Anterior cingulate cortex (tissue), 58 donors: ENCODE results near the gene GABRR2.
"Not testable (repeated sequence)": the region's sequence is repeated elsewhere in the genome, so short reads cannot be mapped to it uniquely, and the experiment has no call there.

Experiments
- DNase-seq, 58 donors: peaks; one replicate each; lab custom pipeline; 2025; lab: John Stamatoyannopoulos, UW

Gene GABRR2

DNA sequence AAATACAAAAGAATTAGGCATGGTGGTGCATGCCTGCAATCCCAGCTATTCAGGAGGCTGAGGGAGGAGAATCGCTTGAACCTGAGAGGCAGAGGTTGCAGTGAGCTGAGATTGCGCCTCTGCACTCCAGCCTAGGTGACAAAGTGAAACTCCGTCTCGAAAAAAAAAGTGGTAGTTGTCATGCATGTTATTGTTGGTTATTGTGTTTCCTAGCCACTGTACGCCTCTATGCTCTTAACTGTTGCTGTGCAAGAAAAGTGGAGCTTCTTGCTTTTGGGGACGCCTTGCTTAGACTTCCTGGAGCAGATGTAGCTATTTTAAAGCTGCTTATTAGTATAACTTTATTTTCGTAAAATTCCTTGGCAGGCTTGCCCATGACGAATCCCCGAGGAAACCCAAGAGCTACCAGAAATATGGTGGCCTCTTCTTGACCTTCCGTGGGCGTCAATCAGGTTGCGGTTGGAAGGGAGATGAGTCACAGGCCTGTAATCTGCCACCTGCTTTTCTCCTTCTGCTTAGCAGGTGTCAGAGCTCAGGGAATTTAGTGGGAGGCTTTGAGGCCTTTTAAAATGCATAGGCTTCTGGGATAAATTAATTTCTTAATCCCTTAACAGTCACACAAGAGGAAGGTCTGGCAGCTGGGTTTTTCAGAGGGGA is 17.3 kb downstream of the GABRR2 start:
- DNase-seq, result peak in 6 of 58 donors; percentile 10 to 50 (median 37)

DNA sequence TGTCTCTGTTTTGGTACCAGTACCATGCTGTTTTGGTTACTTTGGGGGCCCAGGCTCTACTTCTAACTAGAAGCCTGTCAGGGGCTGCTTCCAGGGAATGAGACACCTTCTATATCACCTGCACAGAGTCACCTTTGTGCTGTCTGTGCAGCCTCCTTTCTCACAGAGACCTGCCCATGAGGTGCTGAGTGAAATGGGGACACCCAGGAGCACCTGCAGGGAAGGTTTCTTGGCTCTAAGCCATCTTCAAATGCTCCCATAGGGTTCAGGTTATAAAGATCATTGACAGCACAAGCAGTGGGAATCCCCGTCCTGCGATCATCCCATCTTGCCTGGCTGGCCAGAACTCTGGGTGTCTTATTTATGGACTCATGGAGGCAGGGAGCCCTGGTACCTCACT is 19.1 kb downstream of the GABRR2 start:
- no peak for DNase-seq

DNA sequence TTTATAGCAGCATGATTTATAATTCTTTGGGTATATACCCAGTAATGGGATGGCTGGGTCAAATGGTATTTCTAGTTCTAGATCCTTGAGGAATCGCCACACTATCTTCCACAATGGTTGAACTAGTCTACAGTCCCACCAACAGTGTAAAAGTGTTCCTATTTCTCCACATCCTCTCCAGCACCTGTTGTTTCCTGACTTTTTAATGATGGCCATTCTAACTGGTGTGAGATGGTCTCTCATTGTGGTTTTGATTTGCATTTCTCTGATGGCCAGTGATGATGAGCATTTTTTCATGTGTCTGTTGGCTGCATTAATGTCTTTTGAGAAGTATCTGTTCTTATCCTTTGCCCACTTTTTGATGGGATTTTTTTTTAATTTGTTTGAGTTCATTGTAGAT is 20.0 kb downstream of the GABRR2 start:
- not testable (repeated sequence) for DNase-seq

DNA sequence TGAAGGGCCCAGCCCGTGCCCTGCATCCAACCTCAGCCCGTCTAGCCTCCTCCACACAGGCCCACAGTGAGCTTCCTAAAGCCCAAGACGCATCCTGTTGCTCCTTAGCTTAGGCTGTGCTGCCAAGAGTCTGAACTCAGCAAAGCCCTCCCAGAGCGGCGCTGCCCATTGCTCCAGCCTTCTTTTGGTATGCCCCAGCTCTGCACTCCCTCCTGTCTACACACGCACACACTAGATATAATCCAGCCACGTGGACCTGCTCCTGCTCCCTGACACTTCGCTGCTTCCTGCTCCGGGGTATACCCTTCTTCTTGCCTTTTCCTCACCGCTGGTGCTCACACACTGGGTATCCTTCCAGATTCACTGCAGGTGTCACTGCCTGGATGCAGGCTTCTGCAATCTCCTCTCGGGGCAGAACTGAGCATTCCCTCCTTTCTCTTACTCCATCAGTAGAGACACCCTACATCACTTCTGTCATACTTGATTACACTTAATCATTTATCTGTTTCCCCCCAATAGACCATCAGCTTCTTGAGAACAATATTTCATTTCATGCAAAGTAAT is 23.8 kb downstream of the GABRR2 start:
- DNase-seq, result no peak

DNA sequence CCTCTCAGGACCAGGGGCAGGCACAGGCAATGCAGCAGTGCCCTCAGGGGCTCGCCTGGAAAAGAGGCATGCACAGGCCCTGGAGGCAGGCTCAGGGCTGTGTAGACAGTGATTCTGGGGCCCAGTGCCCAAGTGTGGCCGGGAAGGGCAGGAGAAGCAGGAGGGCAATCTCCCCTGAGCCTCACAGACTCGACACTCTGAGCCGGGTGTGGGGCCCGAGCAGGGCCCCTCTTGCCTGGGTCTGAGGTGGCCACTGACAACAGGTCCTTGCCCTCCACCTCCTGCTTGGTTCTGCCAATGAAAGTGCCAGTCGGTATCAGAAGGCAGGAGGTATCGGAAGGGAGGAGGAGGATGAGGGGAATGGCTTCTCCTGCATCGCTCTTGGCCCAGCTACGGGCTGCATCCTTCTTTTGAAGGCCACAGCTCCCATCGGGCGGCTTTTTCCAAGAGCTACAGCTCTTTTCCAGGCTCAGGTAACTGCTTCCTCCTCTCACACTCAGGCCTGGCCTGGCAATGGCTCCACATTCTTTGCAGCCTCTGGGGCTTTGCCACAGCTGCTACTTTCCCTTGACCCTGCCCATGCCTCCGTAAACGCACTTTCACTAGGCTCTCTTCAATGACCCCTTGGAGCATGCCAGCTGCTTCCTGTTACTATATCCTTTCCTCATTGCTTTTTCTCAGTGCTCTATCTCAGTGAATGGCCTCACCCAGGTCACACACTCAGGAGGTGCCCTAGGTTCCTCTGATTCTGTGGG is 24.5 kb downstream of the GABRR2 start:
- DNase-seq, result no peak

DNA sequence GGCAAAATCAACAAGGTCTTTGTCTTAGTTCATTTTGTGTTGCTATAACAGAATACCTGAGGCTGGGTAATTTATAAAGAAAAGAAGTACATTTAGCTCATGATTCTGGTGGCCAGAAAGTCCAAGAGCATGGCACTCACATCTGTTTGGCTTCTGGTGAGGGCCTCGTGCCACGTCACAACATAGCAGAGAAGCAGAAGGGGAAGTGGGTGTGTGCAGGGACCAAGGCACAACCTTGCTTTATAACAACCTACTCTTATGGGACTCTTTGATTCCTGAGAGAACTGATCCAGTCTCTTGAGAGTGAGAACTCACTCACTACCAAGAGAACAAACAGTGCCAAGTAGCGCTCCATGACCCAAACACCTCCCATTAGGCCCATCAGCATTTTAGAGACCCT is 25.4 kb downstream of the GABRR2 start:
- no peak for DNase-seq

DNA sequence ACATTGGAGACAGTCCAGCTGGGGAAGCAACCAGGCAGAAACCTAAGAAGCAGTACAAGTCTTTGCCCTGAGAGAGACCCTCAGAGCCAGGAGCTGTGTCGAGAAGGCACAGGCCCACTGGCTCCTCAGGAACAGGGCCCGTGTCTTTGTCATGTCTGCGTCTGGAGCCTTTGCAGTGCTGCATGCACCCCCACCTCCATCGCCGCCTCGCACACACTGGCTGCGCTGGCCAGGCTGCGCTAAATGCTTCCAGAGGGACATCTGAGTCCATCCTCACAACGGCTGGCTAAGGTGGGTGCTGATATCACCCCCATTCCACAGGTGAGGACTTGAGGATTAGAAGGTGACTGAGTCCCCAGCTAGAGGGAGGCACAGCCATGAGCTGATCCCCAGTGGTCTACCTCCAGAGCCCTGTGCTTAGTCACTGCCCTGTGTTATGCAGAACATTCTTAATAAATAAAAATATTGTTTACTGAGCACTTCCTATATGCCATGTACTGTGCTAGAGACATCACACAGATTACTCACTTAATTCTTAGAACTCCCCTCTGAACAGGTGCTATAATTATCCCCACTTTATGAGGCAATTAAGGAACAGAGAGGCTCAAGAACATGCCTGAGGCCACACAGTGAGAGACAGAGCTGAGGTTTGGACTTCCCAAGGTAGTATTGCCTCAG is 27.6 kb downstream of the GABRR2 start:
- no peak for DNase-seq

DNA sequence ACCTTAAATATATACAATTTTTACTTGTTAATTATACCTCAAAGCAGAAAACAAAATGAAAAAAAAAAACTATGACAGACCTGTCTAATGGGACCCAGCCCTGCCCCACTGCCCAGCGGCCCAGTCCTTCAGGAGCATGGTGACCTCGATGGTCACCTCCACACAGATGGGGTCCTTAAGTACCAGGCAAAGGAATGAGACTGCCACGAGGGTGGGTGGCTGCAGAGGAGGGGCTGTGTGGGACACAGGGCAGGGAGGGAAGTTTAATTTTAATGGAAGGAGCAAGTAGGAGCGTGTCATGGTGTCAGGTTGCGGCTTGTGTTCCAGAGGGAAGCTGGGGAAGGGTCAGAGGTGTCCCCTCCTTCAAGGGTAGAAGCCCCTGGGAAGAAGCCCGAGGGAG is 28.6 kb downstream of the GABRR2 start:
- DNase-seq, result no peak

DNA sequence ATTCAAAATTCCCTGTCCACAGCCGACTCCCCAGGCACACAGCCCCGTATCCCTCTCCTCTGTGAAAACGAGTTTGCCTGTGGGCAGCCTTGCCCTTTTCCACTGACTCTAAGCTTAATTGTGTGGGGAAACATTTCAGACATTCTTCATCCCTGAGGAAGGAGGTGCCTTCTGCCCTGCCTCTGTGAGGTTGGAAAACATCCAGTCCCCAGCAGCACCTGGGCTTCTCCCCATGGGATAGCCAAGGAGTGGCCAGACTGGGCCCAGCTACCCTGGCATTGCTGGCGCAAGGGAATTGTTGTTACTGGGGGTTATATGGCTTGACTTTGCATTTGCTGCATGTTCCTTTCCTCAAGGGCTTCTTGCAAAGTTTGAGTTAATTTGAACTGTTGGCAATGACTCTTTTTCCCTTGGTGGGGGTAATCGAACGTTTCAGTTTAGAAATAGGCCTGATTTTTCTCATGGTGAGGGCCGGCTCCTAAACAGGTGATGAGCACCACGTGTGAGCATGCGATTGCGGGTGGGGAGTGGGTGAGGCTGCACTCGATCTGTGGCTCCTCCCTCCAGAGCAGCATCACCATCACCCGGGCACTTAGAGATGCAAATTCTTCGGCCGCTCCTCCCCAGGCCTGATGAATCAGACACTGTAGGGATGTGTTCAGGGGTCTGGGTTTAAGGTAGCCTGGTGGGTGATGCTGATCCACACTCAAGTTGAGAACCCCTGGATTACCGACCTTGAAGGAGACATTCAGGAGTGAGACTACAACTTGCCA is 29.9 kb downstream of the GABRR2 start:
- DNase-seq, result no peak

DNA sequence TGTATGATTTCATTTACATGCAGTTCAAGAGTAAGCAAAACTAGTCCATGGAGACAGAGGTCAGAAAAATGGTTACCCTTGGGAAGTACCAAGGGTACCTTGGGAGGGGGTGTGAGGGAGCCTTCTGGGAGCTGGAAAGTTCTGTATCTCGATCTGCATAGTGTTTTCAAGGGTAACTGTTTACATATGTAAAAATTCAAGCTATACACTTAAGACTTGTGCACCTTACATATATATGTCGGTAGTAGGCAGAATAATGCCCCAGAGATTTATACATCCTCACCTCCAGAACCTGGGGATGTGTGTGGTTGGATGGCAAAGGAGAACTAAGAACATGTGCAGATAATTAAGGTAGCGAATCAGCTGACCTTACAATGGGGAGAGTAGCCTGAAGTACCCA is 31.0 kb downstream of the GABRR2 start:
- no peak for DNase-seq

DNA sequence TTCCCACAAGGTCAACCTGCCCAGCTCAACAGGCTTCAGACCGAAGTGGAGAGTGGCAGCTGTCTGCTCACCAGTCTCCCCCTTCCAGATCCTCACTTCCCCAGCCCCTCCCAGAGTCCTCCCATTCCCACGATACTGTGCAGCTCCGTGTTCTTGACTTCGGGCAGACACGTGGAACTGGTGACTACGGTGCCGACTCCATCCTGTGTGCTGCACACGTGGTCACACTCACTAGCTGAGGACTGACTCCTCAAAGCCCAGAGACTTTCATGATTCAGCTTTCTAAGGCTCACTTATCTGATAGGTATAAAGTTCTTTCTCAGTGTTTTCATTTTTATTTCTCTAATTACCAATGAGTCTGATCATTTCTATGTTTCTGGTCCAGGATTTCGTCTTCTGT is 32.4 kb downstream of the GABRR2 start:
- no peak for DNase-seq

DNA sequence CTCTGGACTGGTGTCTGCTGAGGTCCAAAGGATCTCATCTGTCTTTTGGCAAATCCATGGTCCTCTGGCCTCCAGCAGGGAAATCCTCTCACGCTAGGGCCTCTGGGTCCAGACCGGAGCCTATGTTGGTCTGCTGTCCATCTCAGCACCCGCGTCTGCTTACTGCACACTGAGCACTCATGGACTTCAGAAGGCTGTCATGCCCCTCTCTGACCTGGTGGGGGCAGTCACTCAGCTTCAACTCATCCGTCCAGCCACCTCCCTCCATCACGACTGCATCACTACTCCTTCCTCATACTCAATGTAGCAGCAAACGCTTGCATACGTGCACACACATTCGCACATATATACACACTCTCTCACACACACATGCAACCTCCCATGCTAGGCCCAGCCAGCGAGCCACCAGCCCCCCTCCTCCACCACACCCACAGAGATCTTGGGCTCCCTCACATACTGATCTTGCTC is 33.3 kb downstream of the GABRR2 start:
- DNase-seq, result no peak

DNA sequence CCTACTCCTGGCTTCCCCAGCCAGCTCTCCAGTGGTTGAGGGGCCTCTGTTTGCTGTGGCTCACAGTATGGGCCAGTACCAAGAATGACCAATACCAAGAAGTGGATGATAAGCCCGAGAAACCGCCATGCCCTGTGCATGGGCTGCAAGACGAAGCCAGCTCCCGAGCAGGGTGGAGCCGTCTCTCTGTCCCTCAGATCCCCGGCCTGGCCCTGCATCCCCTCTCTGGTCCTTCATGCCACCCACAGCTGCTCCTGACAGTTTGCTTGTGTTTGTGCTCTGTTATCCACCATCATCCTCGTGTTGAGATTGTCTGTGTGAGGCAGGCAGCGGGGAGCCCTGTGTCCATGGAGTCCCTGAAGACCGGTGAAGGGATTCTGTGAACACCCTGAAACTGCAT is 36.1 kb downstream of the GABRR2 start:
- no peak for DNase-seq

DNA sequence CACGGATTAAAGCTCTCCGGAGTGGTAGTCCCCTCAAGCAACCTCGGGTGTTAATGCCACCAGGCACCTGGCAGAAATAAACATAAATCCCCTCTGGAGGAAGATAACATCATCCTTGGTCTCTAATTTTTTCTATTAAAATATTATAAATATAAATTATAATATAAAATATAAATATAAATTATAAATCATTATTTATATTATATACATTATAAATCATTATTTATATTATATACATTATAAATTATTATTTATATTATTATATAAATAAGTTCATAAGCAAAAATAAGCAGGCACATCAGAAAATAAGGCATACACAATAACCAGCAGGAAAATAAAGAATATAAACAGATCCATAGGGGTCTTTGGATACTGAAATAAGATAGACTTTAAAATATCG is 39.2 kb downstream of the GABRR2 start:
- DNase-seq, result no peak

DNA sequence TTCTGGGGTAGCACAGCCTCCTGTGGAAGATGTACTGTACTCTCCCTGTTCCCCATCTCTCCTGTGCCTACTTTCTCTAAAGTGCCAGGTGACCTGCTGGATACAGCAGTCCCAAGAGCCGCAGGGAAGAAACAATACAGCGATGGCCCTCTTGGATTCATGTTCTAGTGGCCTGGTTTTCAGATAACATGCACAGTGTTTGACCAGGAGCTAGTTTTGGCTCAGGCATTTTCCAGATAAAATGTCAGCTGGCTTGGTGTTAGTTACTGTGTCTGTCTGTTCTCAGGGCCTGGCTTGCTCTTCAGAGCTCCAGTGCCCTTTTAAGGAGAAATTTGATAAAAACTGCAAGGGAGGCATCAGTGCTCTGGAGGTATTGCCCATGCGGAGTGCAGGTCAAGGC is 41.3 kb downstream of the GABRR2 start:
- DNase-seq, result no peak

DNA sequence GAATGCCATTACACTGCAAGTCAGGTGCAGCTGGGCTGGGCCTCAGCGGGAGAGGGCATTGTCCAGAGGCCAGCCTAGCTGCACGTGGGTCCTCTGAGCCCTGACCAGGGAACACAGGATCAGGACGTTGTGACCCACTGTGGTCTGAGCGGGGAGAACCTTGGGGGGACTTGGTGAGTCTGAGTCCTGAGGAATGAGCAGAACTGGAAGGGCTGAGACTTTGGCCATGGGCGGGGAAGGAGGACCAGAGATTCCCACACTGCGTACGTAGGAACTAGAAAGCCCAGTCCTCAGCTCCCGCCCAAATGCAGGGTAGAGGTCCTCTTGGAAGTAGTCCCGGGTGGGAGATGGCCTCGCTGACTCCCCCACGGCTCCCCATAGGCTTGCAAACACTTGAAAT is 42.5 kb downstream of the GABRR2 start:
- no peak for DNase-seq

DNA sequence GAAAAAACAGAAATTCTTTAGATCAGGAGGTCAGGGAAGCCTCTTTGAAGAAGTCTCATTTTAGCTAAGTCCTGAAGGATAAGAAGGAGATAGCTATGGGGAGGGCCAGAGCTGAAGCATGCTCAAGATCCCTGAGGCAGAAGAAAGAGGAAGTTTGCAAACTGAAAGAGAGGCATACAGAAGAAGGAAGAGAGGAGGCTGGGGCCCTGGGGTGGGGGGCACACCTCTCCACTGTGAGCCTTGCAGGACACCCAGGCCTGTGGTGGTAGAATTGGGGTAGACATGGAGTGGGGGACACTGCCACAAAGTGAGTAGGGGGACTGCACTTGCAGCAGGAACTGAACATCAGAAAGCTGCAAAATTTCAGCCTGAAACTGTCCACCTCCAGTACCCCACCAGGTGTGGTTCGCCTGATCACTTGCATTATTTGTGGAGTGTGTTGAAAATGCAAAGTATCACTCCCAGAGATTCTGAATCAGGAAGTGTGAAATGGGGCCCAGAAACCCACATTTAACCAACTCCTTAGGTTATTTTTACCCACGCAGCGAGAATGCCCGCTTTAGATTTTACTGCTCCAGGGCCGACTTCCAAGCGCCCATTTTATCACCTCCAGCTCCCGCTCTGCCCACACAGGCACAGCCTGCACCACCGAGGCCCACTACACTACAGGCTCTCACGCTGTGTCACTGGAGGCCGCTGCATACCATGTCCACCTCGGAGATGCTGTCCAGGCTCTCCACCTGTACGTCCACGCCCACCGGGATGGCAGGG is 44.0 kb downstream of the GABRR2 start:
- peak in 15 of 58 donors; percentile 4 to 41 (median 15) for DNase-seq

DNA sequence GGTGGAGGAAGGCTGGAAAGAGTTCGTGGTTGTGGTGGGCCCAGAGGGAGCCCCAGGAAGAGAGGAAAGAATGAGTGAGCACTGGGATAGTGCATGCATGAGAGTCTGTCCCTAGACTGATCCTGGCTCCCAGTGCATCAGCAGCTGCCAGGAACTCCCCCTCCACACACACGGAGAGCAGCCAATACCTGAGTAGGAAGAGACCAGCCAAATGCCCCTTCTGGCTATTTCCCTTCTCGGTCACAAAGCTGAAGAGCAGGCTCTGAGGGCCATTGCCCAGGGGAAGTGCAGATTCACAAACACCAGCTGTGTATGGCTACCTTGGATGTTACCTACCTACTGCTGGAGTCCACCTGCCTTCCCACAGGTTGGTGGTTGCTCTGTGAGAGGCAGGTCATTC is 45.1 kb downstream of the GABRR2 start:
- DNase-seq, result no peak

DNA sequence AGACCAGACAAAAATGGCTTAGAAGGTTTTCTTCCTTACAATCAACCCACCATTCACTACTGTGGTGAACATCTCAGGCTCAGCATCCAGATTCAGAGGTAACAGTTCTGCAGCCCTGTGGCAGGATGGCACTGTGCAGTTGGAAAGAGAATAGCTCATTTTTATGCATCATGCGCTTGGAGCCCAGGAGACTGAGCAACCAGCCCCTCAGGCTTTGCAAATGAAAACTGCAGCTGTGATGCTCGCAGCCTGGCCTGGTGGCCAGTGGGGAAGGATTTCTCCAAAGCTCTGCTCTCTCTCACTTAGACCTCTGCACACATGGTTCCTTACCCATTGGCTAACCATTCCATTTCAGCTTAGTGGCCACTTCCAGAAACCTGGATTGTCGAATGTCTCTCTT is 45.8 kb downstream of the GABRR2 start:
- DNase-seq, result no peak

DNA sequence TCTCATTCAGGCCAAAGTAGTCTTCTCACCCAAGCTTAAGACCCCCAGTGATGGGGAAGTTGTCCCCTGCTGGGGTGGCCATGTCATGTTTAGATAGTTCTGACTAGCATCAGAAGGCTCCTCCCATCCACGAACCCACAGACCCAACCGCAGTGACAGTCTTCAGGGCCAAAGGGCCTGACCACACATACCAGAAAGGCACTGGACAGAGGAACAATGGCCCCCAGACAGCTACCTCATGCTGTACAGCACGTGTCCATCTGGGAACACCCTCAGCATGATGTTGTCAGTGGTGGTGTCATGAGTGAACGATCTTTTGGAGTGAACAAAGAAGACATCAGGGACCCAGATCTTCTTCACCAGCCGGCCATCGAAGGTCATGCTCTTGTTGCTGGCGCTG is 46.3 kb downstream of the GABRR2 start:
- DNase-seq, result no peak
